ENCODE data around the gene TMEM94.
"Not testable (repeated sequence)": the region's sequence is repeated elsewhere in the genome, so short reads cannot be mapped to it uniquely, and the experiment has no call there.

TMEM94 gene

DNA sequence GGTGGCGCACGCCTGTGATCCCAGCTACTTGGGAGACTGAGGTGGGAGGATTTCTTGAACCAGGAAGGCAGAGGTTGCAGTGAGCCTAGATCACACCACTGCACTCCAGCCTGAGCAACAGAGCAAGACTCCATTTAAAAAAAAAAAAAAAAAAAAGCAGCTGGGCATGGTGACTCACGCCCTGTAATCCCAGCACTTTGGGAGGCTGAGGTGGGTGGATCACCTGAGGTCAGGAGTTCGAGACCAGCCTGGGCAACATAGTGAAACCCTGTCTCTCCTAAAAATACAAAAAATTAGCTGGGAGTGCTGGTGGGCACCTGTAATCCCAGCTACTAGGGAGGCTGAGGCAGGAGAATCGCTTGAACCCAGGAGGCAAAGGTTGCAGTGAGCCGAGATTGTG lies 10.5 kb upstream of the TMEM94 start:
- not testable (repeated sequence) for DNase-seq (ENCODE audit: low read depth)

DNA sequence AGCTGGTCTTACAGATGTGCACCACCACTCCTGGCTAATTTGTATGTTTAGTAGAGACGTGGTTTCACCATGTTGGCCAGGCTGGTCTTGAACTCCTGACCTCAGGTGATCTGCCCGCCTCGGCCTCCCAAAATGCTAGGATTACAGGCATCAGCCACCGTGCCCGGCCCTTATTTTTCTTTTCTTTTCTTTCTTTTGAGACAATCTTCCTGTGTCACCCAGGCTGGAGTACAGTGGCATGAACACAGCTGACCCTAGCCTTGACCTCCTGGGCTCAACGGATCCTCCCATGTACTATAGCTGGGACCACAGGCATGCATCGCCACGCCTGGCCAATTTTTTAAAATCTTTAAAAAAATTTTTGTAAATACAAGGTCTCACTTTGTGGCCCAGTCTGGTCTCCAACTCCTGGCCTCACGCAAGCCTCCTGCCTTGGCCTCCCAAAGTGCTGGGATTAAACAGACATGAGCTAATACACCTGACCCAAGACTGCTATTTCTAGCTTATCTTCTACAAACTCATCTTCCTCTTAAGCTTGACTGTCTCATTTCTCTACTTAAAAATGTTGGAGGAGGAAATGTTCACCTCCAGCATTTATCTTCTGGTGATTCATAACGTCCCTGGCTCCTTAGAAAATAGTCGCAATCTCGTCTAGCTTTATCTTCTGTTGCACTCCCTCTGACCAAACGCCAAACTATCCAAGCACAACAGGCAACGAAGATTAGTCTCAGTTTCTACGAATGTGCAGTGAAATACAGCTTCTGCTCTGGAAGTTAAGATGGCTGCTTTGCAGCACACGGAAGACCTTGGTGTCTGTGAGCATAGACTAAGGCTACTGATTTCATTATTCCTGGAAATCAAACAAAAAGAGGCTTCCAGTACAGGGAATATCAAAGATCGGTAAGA lies 8.2 kb upstream of the TMEM94 start:
- no peak for DNase-seq (ENCODE audit: low read depth)

DNA sequence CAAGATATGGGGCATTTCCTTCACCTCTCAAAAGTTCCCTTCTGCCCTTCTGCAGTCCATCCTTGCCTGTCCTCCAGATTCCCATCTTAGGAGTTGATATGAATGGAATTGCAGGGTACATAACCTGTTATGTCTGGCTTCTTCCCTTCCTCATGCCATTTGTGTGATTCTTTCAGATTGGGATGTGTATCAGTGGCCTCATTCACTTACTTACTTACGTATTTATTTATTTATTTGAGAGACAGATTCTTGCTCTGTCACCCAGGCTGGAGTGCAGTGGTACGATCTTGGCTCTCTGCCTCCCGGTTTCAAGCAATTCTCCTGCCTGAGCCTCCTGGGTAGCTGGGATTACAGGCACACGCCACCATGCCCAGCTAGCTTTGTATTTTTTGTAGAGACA lies 6.2 kb upstream of the TMEM94 start:
- DNase-seq (ENCODE audit: low read depth), result no peak

DNA sequence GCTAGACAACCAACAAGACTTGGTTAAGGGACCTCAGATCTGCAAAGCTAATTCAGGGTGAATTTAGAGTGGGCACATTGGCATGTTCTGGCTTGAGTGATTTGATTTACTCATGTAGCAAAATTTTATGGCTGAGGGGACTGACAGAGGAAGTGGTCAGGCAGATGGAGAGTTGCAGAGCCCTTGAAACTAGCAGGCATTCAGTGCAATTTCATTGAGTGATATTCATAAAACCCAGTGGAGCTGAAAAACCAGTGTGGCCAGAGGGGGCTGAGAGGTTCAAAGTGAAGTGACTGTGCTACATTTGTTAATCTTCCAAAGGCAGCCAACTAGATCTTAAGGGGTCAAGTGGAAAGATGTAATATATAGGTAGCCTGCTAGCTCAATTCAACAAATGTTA lies 2.2 kb upstream of the TMEM94 start:
- DNase-seq (ENCODE audit: low read depth), result no peak

DNA sequence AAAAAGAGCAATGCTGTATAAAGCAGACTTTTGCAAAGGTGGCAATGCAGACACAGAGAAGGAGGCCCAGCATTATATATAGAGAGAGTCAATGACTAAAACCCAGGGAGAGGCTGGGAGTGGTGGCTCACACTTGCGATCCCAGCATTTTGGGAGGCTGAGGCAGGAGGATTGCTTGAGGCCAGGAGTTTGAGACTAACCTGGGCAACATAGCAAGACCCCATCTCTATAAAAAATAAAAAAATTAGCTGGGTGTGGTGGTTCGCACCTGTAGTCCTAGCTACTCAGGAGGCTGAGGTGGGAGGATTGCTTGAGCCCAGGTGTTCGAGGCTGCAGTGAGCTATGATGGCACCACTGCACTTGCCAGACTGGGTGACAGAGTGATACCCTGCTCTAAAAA lies 1.8 kb upstream of the TMEM94 start:
- DNase-seq (ENCODE audit: low read depth), result not testable (repeated sequence)

DNA sequence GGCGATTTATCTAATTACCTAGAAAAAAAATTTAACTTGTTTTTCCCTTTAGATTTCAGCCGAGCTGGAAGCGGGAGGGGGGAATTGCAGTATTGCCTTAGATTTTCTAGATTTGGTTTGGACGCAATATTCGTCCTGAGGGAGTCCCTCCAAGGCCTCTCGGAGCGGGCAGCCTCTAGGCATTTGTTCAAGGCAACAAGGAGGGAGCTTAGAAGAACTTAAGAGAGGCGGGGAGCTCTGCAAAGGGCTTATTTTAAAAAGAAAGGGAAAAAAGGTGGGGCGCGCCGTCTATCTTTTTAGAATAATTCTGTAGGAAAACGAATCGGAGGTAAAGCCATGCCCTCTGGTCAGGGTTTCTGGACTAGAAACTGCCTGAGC lies 407 bp upstream of the TMEM94 start:
- no peak for DNase-seq (ENCODE audit: low read depth)

DNA sequence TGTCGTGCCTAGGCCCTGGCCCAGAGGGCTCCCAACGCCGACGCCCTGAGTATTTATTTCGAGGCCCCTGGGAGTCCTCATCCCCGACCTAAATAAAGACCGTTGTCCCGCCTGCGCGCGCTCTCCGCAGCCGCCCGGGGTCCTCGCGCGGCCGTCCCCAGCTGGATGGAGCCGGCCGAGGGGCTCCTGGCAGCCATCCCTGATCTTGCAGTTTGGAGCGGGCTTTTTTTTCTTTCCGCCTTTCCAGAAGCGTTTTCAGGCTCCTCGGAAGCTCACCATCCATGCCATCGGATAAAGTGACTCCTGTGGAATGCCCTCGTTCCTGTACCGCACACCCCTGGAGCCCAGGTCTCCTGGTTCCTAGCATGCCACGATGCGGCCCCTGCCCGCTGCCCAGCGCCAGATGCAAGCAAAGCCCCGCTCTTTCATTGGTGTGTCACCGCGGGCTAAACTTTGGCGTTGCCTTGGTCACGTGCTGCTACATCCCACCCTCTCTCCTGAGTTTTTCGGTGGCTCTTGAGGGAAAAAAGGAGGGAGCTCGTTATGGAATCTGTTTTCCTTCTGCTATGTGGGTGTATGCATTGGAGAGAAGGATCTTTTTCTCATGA lies 716 bp downstream of the TMEM94 start:
- no peak for DNase-seq (ENCODE audit: low read depth)

DNA sequence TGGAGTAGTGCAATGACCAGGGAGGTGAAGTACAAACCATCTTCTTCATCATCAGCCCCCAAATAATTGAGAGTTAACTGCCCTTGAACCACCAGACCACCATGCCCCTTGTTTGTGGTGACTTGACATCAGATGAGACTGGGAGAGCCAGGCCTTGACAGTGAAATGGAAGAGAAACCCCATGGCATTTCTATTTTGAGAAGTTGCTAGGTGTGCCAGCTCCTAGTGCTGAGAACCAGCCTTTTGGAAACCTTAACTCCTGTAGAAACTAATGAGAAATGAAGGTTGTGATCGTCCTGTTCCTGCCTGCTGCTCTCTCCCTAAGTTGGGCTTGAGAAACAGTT lies 2.8 kb downstream of the TMEM94 start:
- no peak for DNase-seq (ENCODE audit: low read depth)

DNA sequence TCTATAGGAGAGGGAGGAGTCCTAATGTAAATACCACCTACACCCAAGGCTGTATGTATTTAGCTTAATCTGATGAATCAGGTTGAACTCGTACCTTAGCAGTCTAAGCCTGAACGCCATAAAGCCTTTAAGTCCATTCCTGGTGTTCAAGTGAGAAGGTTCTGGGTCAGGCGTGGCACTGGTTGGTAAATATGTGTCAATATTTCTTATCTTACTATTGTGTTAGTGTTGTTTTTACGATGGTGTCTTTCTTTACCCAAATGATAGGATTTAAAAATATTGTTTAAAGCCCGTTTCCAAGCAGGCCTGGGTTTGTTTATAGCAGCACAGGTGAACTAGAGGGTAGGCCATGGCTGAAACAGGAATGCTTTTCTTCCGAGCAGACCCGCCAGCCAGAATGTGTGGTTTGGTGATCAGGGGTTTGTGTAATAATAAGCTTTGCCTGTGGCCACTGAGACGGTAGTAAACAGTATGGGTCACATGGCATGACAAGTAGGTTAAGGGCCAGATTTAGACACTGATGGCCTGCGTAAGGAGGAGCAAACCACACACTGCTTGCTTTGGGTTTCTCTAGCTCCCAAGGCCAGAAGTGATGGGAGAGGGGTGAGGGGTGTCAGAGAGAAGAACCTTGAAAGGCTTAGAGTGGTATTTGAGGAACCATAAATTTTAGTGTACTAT lies 3.3 kb downstream of the TMEM94 start:
- no peak for DNase-seq (ENCODE audit: low read depth)

DNA sequence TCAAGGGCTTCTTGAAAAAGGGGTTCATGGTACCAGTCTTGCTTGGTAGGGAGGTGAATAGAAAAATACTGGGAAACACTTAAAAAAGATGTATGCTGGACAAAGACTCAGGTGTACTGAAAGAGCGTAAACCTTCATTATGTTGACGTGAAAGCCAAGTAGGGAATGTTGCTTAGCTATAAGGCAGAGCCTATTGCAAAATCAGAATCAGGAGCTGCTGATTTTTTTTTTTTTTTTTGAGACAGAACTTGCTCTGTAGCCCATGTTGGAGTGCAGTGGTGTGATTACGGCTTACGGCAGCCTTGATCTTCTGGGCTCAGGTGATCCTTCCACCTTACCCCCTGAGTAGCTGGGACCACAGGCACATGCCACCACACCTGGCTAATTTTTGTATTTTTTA lies 3.9 kb downstream of the TMEM94 start:
- DNase-seq (ENCODE audit: low read depth), result no peak

DNA sequence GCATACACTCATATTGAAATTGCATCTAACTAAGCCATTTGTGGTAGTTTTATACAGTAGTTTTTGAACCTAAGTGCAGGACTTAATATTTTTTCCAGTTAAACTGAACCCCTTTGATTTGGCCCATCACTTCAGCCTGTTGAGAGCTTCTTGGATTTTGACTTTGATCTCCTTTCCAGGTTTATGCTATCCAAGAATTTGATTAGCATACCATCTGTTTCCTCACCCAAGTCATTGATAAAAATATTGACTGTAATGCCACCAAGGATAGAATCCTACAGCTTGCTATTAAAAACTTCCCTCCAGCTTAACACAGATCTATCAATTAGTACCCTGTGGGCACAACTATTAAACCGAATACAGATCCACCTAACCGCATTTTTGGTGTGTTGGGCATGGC lies 7.2 kb downstream of the TMEM94 start:
- DNase-seq (ENCODE audit: low read depth), result no peak

DNA sequence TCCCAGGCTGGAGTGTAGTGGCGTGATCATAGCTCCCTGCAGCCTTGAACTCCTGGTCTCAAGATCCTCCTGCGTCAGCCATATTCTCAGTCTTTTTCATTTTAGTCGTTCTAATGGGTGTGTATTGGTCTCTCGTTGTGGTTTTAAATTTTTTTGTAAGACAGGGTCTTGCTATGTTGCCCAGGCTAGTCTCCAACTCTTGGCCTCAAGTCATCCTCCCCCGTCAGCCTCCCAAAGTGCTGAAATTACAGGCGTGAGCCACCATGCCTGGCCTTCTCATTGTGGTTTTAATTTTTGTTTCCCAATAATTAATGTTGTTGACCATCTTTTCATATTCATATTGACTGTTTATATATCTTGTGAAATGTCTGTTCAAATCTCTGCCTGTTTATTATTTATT lies 8.6 kb downstream of the TMEM94 start:
- no peak for DNase-seq (ENCODE audit: low read depth)

DNA sequence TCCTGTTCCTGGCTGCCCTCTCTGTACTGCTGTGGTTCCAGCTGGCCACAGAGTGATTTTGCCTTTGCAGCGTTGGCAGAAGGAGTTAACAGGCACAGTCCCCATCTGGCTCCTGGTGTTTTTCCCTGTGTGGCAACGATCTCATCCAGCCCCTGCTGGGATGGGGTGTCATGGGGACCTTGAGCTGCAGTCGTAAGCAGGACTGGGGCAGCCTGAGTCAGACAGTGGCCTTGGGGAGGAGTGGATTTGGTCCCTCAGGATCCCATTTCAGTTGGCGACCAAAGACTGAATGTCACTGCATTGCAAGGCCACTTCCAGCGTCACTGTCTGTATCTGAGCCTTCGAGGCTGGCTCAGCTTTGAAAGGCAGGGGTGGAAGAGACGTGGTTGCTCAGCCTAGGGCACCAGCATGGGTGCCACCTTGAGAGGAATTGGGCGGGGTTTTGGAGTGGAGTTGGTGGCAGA lies 11.9 kb downstream of the TMEM94 start:
- no peak for DNase-seq (ENCODE audit: low read depth)

DNA sequence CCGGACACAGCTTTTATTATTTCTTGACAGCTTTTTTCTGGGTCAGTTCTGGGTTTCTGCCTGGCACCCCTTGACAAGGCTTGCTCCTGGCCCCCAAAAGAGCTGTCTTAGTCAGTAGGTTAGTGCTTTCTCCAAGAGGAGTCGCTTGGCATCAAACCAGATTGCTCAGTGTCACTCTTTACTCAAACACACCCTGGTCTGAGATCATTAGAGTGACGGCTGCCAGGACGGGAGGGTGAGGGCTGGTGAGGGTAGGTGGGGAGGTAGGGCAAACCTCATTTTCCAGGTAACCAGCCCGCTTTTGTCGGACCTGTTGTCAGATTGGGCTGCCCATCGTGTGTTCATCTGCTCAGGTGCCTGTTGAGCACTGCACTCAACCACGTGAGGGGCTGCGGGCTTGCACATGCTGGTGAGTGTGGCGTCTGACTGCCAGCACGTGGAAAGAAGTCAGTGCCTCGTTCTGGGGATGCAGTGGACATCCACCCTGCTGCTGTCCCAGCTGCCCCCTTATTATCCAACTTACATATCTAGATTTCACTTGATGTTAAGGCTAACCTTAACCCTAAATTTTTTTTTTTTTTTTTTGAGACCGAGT lies 12.4 kb downstream of the TMEM94 start:
- DNase-seq (ENCODE audit: low read depth), result no peak

DNA sequence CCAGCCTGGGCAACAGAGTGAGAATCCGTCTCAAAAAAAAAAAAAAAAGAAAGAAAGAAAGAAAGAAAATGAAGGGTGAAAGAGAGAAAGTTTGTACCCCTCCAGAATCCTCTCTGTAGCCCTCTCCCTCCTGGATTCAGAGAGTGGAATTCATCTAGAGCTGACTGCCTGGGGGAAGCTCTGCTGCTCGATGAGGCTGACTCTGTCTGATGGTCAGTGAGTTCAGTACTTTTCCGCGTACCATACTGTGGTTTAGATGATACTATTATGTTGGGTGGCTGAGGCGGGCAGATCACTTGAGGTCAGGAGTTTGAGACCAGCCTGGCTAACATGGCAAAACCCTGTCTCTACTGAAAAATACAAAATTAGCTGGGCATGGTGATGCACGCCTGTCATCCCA lies 14.8 kb downstream of the TMEM94 start:
- no peak for DNase-seq (ENCODE audit: low read depth)

DNA sequence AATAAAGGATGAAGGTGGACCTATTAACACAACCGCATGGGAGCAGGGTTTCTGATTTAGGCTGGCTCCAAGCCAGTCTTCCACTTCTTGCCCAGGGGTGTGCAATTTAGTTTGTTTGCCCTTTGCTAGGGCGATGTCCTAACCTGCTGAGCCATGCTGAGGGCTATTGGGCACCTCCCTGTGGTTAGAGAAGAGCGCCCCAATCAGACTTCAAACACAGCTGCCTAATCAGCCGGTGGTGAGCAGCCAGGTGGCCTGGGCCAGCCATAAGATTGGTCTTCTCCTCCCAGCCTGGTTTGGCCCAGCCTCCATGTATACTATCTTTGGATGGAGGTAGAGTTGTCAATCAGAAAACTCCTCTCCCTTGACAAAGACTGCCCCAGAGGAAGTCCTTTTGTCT lies 15.7 kb downstream of the TMEM94 start:
- no peak for DNase-seq (ENCODE audit: low read depth)

DNA sequence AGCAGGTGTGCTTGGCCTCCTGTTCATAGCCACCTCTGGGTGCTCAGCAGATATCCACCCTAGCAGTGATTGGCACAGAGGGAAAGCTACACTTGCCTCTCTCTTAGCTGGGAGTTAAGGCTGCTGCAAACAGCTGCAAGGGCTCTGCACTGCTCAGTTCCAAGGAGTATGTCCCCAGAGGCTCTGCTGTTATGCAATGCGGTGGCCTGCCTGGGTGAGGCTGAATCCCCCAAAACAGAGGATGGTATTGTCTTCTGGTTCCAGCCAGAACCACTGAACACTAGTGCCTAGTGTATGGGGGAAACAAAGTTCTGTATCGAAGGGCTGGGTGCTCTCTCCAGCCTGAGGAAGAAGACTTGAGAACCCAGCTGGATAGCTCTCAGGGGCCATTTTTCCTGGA lies 16.8 kb downstream of the TMEM94 start:
- no peak for DNase-seq (ENCODE audit: low read depth)

DNA sequence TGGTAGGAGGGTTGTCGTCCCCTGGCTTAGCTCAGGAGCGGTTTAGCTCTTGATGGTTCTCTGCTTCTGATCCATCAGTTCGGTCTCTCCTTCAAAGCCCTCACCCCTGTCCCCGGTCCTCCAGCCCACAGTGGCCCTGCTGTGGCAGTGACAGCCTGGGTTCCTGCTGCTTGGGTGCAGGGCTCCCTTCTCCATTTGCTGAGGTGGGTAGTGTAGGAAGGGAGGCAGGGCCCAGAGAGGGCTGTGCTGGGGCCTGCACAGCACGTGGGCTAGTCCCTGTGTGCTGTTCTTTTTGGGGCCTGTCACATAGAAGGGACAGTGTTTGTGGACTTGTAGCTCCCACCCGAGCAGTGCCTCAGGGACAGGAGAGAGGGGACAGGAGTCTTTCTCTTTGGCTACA lies 18.3 kb downstream of the TMEM94 start:
- no peak for DNase-seq (ENCODE audit: low read depth)

DNA sequence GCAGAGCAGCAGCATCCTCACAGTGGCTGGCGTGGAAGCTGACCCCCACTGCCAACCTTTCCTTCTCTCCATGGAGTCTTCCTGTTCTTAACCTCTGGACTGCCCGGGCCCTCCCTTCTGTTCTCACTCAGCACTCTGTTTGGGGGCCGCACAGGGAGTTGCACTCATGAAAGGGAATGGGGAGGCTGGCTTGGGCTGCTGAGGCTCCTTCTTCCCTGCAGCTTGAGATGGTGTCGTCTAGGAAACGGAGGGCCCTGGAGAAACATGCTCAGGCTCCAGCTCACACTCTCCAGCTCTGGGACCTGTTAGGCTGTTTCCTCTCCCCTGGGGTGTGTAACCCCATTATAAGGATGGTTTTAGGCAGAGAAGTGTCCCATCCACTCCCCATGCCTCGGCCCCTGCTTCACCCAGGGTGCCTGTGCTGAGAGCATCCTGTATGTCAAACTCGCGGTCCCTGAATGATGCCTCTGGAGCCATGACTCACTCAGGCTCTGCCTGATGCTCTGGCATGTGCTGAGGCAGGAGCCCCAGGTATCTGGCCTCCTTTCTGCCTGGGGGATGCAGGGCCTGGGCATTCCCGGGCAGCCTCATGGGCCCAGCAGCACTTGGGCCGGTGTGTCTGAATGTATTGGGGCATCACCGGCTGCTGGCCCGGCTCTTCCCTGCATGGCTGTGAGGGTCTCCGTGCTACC lies 18.9 kb downstream of the TMEM94 start:
- no peak for DNase-seq (ENCODE audit: low read depth)

DNA sequence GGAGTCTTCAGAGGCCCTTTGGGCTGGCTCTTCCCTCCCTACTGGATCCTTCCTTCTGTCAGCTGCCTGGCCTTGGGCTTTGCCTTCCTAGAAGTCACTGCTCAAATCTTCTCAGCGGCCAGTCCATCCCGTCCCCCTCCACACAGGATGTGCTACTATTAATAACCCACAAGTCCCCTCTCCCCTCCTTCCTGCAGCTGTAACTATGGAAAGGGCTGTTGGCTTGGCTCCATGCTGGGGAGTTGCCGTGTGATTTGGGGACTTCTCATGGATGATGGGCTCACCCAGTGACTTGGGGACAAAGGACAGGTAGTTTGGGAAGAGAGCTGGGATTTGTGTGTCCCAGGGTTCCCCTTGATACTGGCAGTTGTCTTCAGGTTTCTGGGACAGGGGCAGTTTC lies 19.4 kb downstream of the TMEM94 start:
- no peak for DNase-seq (ENCODE audit: low read depth)

DNA sequence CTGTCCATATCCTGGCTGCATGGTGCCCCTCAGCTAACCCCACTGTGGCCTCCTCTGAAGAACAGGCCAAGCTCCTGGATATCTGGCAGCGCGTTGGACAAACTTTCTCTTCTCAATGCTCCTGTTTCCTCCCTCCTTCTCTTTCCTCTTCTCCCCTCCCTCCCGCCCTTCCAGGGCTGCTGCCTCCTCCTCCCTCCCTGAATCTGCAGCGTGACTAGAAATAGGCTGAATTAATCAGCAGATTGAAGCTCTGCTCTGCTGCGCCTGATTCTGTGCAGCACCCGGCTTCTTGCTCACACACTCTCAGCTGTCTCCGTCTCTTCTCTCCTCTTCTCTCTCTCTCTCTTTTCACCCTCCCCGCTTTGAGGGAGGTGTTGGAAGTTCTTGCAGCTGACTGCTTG lies 19.8 kb downstream of the TMEM94 start:
- no peak for DNase-seq (ENCODE audit: low read depth)

DNA sequence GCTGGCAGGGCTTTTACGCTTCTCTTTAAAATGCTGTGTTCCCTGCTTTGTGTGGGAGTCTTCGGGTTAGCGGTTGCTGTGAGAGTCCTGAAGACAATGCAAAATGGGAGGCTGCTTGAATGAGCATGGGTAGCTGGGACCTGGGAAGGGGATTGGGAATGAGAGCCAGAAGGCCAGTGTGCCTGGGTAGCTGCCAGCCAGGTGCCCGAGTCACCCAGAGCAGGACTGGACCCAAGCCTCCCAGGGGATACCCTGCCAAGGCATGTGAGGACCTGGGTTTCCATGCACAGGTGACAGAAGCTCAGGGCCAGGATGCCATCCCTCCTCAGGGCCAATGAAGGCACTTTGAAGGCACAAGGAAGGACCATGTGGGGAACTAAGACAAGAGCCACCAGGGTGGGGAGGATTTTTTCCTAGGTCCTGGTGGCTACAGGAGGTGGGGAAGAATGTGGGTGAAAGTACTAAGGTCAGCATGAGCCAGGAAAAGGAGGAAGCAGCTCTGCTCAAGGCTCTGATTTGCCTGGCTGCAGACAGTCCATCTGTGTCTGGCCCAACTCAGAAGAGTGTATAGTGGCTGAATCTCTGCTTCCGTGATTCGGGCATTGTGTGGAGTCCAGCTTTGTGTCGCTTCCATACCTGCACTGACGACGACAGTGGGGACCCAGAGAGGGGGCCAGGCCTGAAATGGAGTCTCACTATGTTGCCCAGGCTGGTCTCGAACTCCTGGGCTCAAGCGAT lies 20.5 kb downstream of the TMEM94 start:
- no peak for DNase-seq (ENCODE audit: low read depth)

Measured in activated T-cell treated with anti-CD3 and anti-CD28 coated beads for 1 hour (primary cell).